Measurements from ENCODE around the gene RIMBP3C. TPM values are rescaled to one million over a fixed set of nuclear protein-coding genes. Genes with fewer than 3 reads are reported as not detected.
A peak's percentile ranks its signal among the peaks of the same experiment; 100 is the strongest.
"Not testable (repeated sequence)": the region's sequence is repeated elsewhere in the genome, so short reads cannot be mapped to it uniquely, and the experiment has no call there.

RIMBP3C gene
- total RNA-seq, 3 donors from 2014 or later = 0.15 TPM; not detected in 2

DNA sequence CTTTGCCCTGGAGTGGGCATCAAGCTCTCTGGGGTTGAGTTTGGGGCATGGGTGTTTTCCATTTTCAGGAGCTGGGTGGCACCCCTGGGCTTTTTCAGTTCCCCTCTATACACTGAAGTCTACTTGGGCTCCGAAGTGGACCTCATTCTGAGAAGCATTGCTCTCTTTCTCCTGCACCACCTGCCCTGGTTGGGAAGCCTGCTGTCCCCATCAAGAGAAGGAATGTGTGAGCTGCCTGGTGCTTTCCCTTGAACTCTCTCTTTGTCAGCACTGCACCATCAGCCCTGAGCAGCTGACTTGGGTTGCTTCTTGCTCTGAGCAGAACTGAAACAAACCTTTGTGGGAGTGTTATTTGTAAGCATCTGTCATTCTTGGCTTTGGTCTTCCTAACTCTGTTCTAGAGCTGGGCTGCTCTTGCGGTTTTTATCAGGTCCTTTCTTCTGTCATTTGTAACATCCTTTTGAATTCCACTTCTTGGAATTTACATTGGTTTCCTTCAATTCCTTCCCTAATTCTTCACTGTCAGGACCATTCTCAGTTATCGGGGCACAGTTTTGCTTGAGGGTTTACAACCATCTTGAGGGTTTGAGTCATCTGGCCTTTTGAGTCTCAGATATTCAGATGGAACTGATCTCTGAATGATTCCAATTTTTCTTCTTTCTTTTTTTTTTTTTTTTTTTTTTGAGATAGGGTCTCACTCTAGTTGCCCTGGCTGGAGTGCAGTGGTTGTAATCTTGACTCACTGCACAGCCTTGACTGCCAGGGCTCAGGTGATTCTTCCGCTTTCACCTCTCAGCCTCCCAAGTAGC, 36.7 kb upstream of the RIMBP3C start:
- TF ChIP-seq, protein P1, sequence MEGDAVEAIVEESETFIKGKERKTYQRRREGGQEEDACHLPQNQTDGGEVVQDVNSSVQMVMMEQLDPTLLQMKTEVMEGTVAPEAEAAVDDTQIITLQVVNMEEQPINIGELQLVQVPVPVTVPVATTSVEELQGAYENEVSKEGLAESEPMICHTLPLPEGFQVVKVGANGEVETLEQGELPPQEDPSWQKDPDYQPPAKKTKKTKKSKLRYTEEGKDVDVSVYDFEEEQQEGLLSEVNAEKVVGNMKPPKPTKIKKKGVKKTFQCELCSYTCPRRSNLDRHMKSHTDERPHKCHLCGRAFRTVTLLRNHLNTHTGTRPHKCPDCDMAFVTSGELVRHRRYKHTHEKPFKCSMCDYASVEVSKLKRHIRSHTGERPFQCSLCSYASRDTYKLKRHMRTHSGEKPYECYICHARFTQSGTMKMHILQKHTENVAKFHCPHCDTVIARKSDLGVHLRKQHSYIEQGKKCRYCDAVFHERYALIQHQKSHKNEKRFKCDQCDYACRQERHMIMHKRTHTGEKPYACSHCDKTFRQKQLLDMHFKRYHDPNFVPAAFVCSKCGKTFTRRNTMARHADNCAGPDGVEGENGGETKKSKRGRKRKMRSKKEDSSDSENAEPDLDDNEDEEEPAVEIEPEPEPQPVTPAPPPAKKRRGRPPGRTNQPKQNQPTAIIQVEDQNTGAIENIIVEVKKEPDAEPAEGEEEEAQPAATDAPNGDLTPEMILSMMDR (IDR thresholded peaks at IDR 0.05) = no peak
- Histone ChIP-seq H3K4me1 (peaks cover 10 to 18% of the 10 kb centered on the region in 2 donors), H3K27me3 (no peaks in the 10 kb centered on the region), H3K4me3 (no peak overlapping the region), H3K36me3 (no peaks in the 10 kb centered on the region), H3K27ac (no peak overlapping the region), H3K9me3 (no peaks in the 10 kb centered on the region)
- no peak for DNase-seq (ENCODE audit: low spot score in 2 of 2)
- intact Hi-C loops (cut with DNase I; ENCODE audit: low total_unique reads) = no loop called here

DNA sequence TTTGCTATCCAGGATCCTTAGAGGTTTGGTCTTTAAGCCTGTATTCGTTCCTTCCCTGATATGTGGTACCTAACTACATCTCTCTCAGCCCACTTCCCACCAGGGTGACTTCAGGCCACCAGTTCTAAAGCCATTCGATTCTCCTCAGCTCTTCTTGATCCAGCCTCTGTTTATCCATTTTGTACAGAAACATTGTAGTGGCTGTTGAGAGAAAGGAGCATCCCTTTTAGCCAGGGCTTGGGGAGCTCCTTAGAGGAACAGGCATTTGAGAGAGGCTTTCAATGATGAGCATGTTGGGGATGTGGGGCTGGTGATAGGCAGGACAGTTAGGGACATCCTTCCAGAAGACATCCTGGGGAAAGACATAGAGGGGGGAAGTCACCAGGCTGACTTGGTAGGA, 34.1 kb upstream of the RIMBP3C start:
- Histone ChIP-seq H3K27ac (no peak overlapping the region), H3K4me3 (no peak overlapping the region), H3K27me3 (no peaks in the 10 kb centered on the region), H3K9me3 (no peaks in the 10 kb centered on the region), H3K36me3 (no peaks in the 10 kb centered on the region), H3K4me1 (peaks cover 0 to under 1% of the 10 kb centered on the region in 2 donors)
- TF ChIP-seq POLR2A (IDR thresholded peaks at IDR 0.05) = no peak
- TF ChIP-seq POLR2AphosphoS5 (IDR thresholded peaks at IDR 0.05) = no peak
- TF ChIP-seq, protein P1 (IDR thresholded peaks at IDR 0.05) = no peak
- intact Hi-C loops (cut with DNase I; ENCODE audit: low total_unique reads) = no loop called here
- no peak for DNase-seq (ENCODE audit: low spot score in 2 of 2)

DNA sequence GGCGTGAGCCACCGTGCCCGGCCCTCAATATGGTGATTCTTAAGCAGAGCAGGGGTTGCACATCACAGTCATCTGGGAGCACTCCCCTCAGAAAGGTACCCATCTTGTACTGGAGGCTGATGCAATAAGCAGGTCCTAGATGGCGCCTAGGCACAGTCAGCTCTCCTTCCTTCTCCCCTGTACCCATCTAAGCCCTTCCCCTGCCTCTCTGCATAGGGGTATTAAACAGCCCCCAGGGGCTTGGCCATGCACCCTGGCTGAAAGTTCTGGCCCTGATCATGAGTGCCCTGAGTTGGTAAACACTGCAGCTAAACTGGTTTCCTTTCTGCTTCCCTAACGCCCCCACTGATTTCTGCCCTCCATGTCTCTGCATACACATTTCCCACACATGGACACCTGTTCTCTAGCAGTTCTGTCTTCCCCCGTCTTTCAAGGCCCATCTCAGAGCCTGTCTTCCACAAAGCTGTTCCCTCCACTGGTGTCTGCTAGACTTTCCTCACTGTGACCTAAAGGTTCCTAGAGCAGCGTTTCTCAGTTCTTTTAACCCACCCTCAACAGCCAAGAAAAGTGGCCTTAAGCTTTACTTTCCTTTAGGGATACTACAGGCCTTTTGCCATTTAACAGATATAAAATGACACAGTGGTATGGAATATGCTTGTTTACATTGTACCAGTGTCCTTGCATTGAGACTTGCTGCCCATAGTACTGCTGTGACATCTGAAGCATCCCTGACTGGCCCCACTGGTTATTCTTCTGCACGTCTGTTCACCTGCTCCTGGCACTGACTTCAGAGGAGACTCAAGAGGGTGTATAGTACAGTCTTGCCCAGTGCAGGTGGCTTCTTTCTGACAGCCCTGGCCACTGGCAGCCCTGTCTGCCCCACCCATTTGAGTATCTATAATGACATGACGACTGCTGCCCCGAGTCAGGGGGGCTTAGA, 31.8 kb upstream of the RIMBP3C start:
- peaks cover 0 to 10% of the 10 kb centered on the region in 2 donors for H3K4me1 ChIP-seq
- no peaks in the 10 kb centered on the region for H3K9me3 ChIP-seq
- TF ChIP-seq, protein P1 (IDR thresholded peaks at IDR 0.05) = no peak
- no peak for TF ChIP-seq POLR2AphosphoS5 (IDR thresholded peaks at IDR 0.05)
- TF ChIP-seq POLR2A (IDR thresholded peaks at IDR 0.05) = no peak
- no peak for DNase-seq (ENCODE audit: low spot score in 2 of 2)
- no peaks in the 10 kb centered on the region for H3K36me3 ChIP-seq
- H3K4me3 ChIP-seq = no peak overlapping the region
- intact Hi-C loops (cut with DNase I; ENCODE audit: low total_unique reads) = no loop called here
- H3K27ac ChIP-seq = peak overlapping the region in 1 of 2 donors; percentile 7
- H3K27me3 ChIP-seq = no peaks in the 10 kb centered on the region

DNA sequence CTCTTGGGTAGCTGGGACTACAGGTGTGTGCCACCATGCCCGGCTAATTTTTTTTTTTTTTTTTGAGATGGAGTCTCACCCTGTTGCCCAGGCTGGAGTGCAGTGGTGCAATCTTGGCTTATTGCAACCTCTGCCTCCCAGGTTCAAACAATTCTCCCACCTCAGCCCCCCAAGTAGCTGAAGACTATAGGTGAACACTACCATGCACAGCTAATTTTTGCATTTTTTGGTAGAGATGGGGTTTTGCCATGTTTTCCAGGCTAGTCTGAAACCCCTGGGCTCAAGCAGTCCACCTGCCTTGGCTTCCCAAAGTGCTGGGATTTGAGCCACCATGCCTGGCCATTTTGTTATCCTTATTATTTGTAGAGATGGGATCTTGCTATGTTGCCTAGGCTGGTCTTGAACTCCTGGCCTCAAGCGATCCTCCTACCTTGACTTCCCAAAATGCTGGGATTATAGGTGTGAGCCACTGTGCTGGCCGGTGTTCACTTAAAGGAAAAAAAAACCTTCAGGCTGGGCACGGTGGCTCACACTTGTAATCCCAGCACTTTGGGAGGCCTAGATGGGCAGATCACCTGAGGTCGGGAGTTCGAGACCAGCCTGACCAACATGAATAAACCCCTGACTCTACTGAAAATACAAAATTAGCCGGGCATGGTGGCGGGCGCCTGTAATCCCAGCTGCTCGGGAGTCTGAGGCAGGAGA, 29.9 kb upstream of the RIMBP3C start:
- H3K4me3 ChIP-seq; H3K36me3 ChIP-seq; H3K27ac ChIP-seq; H3K27me3 ChIP-seq; H3K9me3 ChIP-seq; H3K4me1 ChIP-seq; DNase-seq (ENCODE audit: low spot score in 2 of 2); intact Hi-C loops (cut with DNase I; ENCODE audit: low total_unique reads): not testable (repeated sequence)

DNA sequence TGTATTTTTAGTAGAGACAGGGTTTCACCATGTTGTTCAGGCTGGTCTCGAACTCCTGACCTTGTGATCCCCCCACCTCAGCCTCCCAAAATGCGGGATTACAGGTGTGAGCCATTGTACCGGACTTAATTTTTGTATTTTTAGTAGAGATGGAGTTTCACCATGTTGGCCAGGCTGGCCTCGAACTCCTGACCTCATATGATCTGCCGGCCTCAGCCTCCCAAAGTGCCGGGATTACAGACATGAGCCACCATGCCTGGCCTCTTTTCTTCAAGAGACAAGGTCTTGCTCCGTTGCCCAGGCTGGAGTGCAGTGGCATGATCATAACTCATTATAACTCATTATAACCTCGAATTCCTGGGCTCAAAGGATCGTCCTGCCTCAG, 29.4 kb upstream of the RIMBP3C start:
- H3K4me3 ChIP-seq; H3K4me1 ChIP-seq; H3K9me3 ChIP-seq; H3K27me3 ChIP-seq; intact Hi-C loops (cut with DNase I; ENCODE audit: low total_unique reads); H3K36me3 ChIP-seq; H3K27ac ChIP-seq; DNase-seq (ENCODE audit: low spot score in 2 of 2): not testable (repeated sequence)

Data from breast epithelium (tissue), 4 donors.